K562 (cell line): ENCODE measurements around the gene ATP9B. TPM values are rescaled to one million over a fixed set of nuclear protein-coding genes. Genes with fewer than 3 reads are reported as not detected.

Source experiments
- ATAC-seq: fragments of 200-7000 bp; cut with Tn5 transposase; 3 replicates; pipeline ENCODE4 v1.9.1; 2020; ENCODE audit warnings: moderate library complexity
- BruUV-seq: library from RNA; stranded (reverse); fragments of 400-500 nt; replicated peaks from 2 replicates; lab custom pipeline; 2021; lab: Mats Ljungman, UMichigan
- CTCF ChIA-PET: fragments of 300-600 bp; formaldehyde crosslinking; extraction: SDS; loops from one replicate; lab custom pipeline; 2021; ENCODE audit warnings: low intra/inter-chr PET ratio; lab: Yijun Ruan, JAX
- POLR2A ChIA-PET: fragments of 300-600, 350-650 bp; sonication (Branson Sonifier 250); formaldehyde crosslinking; extraction: SDS; loops from one replicate; lab custom pipeline; 2021; ENCODE audit warnings: antibody characterized with exemption, inconsistent platforms; lab: Yijun Ruan, JAX
- DNase-seq, 4 experiments: peaks; one replicate each; pipeline versions ENCODE4 v3.0.0 to v3.0.0-alpha.2; 2011 to 2018; ENCODE audit warnings: low spot score in 3 of 4, mixed read lengths in 3 of 4; ENCODE audit errors: extremely low read depth in 1 of 4
- FAIRE-seq: peaks from 2 replicates; lab custom pipeline; 2011; peaks lifted over from hg19 to GRCh38; lab: Jason Lieb, UNC
- H2AFZ ChIP-seq: 2 replicates; pipeline ENCODE4 v1.6.0; 2011; ENCODE audit warnings: low read depth, low read length, control low read depth, inconsistent platforms
- H3K27ac ChIP-seq: fragments of 200-600 bp; 3 replicates; pipeline ENCODE4 v1.8.0; 2011; ENCODE audit warnings: low read depth, mild to moderate bottlenecking, control low read depth, inconsistent platforms, low read length, moderate library complexity, mixed read lengths; ENCODE audit errors: extremely low read depth
- H3K27me3 ChIP-seq, 2 experiments: fragments of 300-600 bp in 1 of 2; 2 replicates in 1 of 2; 3 replicates in 1 of 2; pipeline versions ENCODE4 v1.6.0 to v1.8.0; 2011; ENCODE audit warnings: inconsistent platforms in 2 of 2, low read length in 2 of 2, mild to moderate bottlenecking in 1 of 2, mixed read lengths in 1 of 2, moderate library complexity in 1 of 2; ENCODE audit not compliant: control insufficient read depth in 2 of 2, insufficient read depth in 2 of 2
- H3K36me3 ChIP-seq: fragments of 300-600 bp; 3 replicates; pipeline ENCODE4 v1.8.0; 2011; ENCODE audit warnings: mild to moderate bottlenecking, low read length, inconsistent platforms; ENCODE audit not compliant: control insufficient read depth, insufficient read depth
- H3K4me1 ChIP-seq, 2 experiments: fragments of 200-600 bp in 1 of 2; replicated peaks in 1 of 2; 2 replicates in 1 of 2; 3 replicates in 1 of 2; pipeline versions ENCODE4 v1.5.1 to v1.8.0; 2011; ENCODE audit warnings: inconsistent platforms in 2 of 2, low read length in 2 of 2, mild to moderate bottlenecking in 1 of 2, mixed read lengths in 1 of 2, moderate library complexity in 1 of 2; ENCODE audit not compliant: control insufficient read depth in 2 of 2, insufficient read depth in 2 of 2
- H3K4me2 ChIP-seq: 2 replicates; pipeline ENCODE4 v1.6.1; 2011; ENCODE audit warnings: low read length, control low read depth, inconsistent platforms, mixed read lengths; ENCODE audit not compliant: insufficient read depth
- H3K4me3 ChIP-seq: fragments of 200-600 bp; sonication (generic), shearing (Covaris generic); 2 replicates; pipeline ENCODE4 v1.5.1; 2016; ENCODE audit warnings: control low read depth, inconsistent platforms
- H3K79me2 ChIP-seq: fragments of 200-600 bp; 3 replicates; pipeline ENCODE4 v1.8.0; 2011; ENCODE audit warnings: low read length, inconsistent platforms; ENCODE audit not compliant: control insufficient read depth, insufficient read depth
- H3K9ac ChIP-seq, 2 experiments: 2 replicates each; pipeline versions ENCODE4 v1.6.0 to v1.6.1; 2011; ENCODE audit warnings: low read depth in 2 of 2, low read length in 2 of 2, control low read depth in 1 of 2, inconsistent platforms in 1 of 2, mild to moderate bottlenecking in 1 of 2, mixed read lengths in 1 of 2; ENCODE audit not compliant: insufficient read depth in 1 of 2
- H3K9me1 ChIP-seq: one replicate; pipeline ENCODE4 v1.6.0; 2011; ENCODE audit warnings: inconsistent platforms, mild to moderate bottlenecking, low read length, moderate library complexity; ENCODE audit not compliant: control insufficient read depth, insufficient read depth
- H3K9me3 ChIP-seq: replicated peaks from 2 replicates; pipeline ENCODE4 v1.5.1; 2011; ENCODE audit warnings: low read depth, low read length, inconsistent platforms; ENCODE audit not compliant: control insufficient read depth, insufficient read depth
- H4K20me1 ChIP-seq: replicated peaks from 2 replicates; pipeline ENCODE4 v1.6.1; 2011; ENCODE audit warnings: low read length, inconsistent platforms, mixed read lengths; ENCODE audit not compliant: control insufficient read depth, insufficient read depth
- ASH1L ChIP-seq: fragments of 450-650 bp; IDR thresholded peaks from 2 replicates; pipeline ENCODE4 v1.6.1; 2018; ENCODE audit warnings: borderline replicate concordance, mild to moderate bottlenecking, low read depth; ENCODE audit not compliant: partially characterized antibody
- BMI1 ChIP-seq: fragments of 150-350 bp; IDR thresholded peaks from 2 replicates; pipeline ENCODE4 v1.6.1; 2014; ENCODE audit warnings: low read length
- CCNT2 ChIP-seq: IDR thresholded peaks from 2 replicates; pipeline ENCODE4 v1.6.1; 2011; ENCODE audit warnings: borderline replicate concordance, low read depth, mild to moderate bottlenecking, moderate library complexity, mixed read lengths, low read length; ENCODE audit not compliant: insufficient read length; ENCODE audit errors: extremely low read depth
- E2F3 ChIP-seq: fragments of 250-450 bp; sonication (Bioruptor Pico); IDR thresholded peaks from 2 replicates; pipeline ENCODE4 v1.4.0; 2020; ENCODE audit warnings: mild to moderate bottlenecking
- EWSR1 ChIP-seq: fragments of 450-650 bp; IDR thresholded peaks from 2 replicates; pipeline ENCODE4 v1.6.1; 2018; ENCODE audit warnings: borderline replicate concordance, mild to moderate bottlenecking, low read depth, moderate library complexity; ENCODE audit not compliant: partially characterized antibody
- HLTF ChIP-seq: fragments of 450-650 bp; IDR thresholded peaks from 2 replicates; pipeline ENCODE4 v1.6.1; 2016
- L3MBTL2 ChIP-seq: fragments of 450-650 bp; IDR thresholded peaks from 2 replicates; pipeline ENCODE4 v1.6.1; 2016; ENCODE audit warnings: mild to moderate bottlenecking, moderate library complexity
- NCOR1 ChIP-seq: fragments of 450-650 bp; IDR thresholded peaks from 2 replicates; pipeline ENCODE4 v1.6.1; 2016; ENCODE audit warnings: mild to moderate bottlenecking, moderate library complexity
- RBM17 ChIP-seq: fragments of 200-400 bp; formaldehyde crosslinking; IDR thresholded peaks from 2 replicates; pipeline ENCODE4 v1.6.1; 2017; ENCODE audit warnings: low read depth, mild to moderate bottlenecking, low read length, borderline replicate concordance
- SIN3A ChIP-seq, 2 experiments: fragments of 150-350 bp in 1 of 2; IDR thresholded peaks; 2 replicates each; pipeline ENCODE4 v1.6.1; 2011 to 2016; ENCODE audit warnings: borderline replicate concordance in 2 of 2, low read depth in 2 of 2, low read length in 2 of 2, mild to moderate bottlenecking in 2 of 2, moderate library complexity in 2 of 2; ENCODE audit not compliant: control insufficient read depth in 1 of 2
- TEAD1 ChIP-seq, 2 experiments: fragments of 450-650 bp in 1 of 2; sonication (generic) in 1 of 2; formaldehyde crosslinking; IDR thresholded peaks; 2 replicates each; pipeline versions ENCODE4 v1.4.0 to v1.8.0; 2020 to 2022; ENCODE audit warnings: mild to moderate bottlenecking in 2 of 2, missing genetic modification reagents in 1 of 2
- XRCC3 ChIP-seq: fragments of 450-650 bp; IDR thresholded peaks from 2 replicates; pipeline ENCODE4 v1.6.1; 2017; ENCODE audit warnings: mild to moderate bottlenecking, moderate library complexity
- XRCC5 ChIP-seq: fragments of 200-400 bp; formaldehyde crosslinking; IDR thresholded peaks from 2 replicates; pipeline ENCODE4 v1.6.1; 2017; ENCODE audit warnings: low read depth, mild to moderate bottlenecking, low read length
- ZNF717 ChIP-seq: fragments of 250-450 bp; sonication (Bioruptor Pico); IDR thresholded peaks from 2 replicates; pipeline ENCODE4 v1.5.0; 2021
- WGBS: fragments of 100-300 bp; shearing (Covaris generic); methylation state at CpG from one replicate; pipeline ENCODE4 v1.1.6; 2016; ENCODE audit warnings: low coverage, mixed read lengths; ENCODE audit not compliant: insufficient coverage; ENCODE audit errors: missing lambda C conversion rate; 5-methylcytosine and 5-hydroxymethylcytosine counted together
- in situ Hi-C: fragments of 300-500 bp; cut with MboI; formaldehyde crosslinking; loops from 4 replicates; pipeline ENCODE4 v1.15.0; 2018; ENCODE audit warnings: inconsistent platforms, mixed read lengths
- intact Hi-C: fragments of 100-400 bp; cut with micrococcal nuclease; formaldehyde crosslinking; loops from 2 replicates; pipeline ENCODE4 v1.14.2; 2022
- polyA plus RNA-seq, 8 experiments: library from polyadenylated mRNA; depleted of rRNA in 4 of 8; stranded (reverse) in 5 of 8; unstranded in 3 of 8; fragments of >200 nt; fragmentation: Nextera tagmentation in 2 of 8; fragmentation: Illumina TruSeq in 1 of 8; extraction: Ambion mirVana in 2 of 8; extraction: Trizol in 1 of 8; gene quantifications; 2 replicates each; pipeline versions ENCODE4 v1.2.1 to v1.2.3, GENCODE V29; 2011 to 2014; ENCODE audit warnings: inconsistent platforms in 1 of 8, missing spikeins in 1 of 8
- total RNA-seq, 7 experiments: library from RNA; depleted of rRNA in 6 of 7; stranded (reverse); fragments of >200 nt in 6 of 7; fragmentation: Illumina TruSeq in 2 of 7; extraction: Trizol in 2 of 7; gene quantifications; 2 replicates each; pipeline versions ENCODE4 v1.2.1 to v1.2.3, GENCODE V29; 2011 to 2021; ENCODE audit warnings: low replicate concordance in 1 of 7
- TF ChIP-seq, protein P1 (sequence below): fragments of 450-650 bp; IDR thresholded peaks from 2 replicates; pipeline ENCODE4 v1.6.1; 2016; ENCODE audit warnings: missing biosample characterization, missing genetic modification characterization

The ATP9B gene
- total and polyA plus RNA-seq, 9 of the 15 experiments (the other 6 are each of a cell fraction or from before 2014, with no cell fraction given): 0.66 to 13.2 (median 7.9) TPM

DNA sequence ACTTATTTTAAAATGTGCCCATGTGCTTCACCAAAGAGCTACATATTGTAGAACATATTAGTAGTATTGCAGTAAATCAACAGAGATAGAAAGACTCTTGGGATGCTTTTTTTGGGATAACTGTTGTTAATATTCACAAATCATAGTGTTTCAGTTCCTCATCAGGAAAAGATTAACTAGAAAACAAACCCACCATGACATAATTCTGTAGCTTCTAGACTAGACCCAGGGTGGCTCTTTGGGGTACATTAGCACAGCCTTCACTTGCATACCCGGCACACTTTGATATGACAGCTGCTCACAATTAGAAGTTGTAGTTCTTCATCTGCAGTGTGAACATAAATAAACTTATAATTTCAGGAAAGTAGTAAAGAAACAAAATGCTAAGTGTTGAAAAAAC is 154.2 kb downstream of the ATP9B start:
- ChIA-PET CTCF (no interaction called here), POLR2A (no interaction called here)
- H2AFZ ChIP-seq: no peak overlapping the region
- peaks cover 2 to 3% of the 10 kb centered on the region in 2 experiments; a peak in 2 of 5 replicates for H3K4me1 ChIP-seq
- no peak overlapping the region for H3K9ac ChIP-seq
- H3K27me3 ChIP-seq: no peaks in the 10 kb centered on the region
- WGBS: 70% methylated on average over 1 of the region's 1 CpG
- BruUV-seq: no TSS peak
- intact Hi-C loops: no loop called here
- H3K27ac ChIP-seq: no peak overlapping the region
- no peaks in the 10 kb centered on the region for H3K9me1 ChIP-seq
- ATAC-seq (no peak), FAIRE-seq (no peak)
- in situ Hi-C loops: no loop called here
- no peaks in the 10 kb centered on the region for H3K9me3 ChIP-seq
- no peaks in the 10 kb centered on the region for H3K79me2 ChIP-seq
- no peak overlapping the region for H3K4me2 ChIP-seq
- TF ChIP-seq ASH1L: no peak
- no peak for TF ChIP-seq ZNF717 (CRISPR knock-in tag)
- TF ChIP-seq L3MBTL2: no peak
- no peak for TF ChIP-seq E2F3
- TF ChIP-seq XRCC3: no peak
- no peak for TF ChIP-seq SIN3A (IDR thresholded peaks at IDR 0.05; ENCODE audit: borderline replicate concordance in 2 of 2, control insufficient read depth in 1 of 2, low read depth in 2 of 2, low read length in 2 of 2)
- TF ChIP-seq HLTF: no peak
- TF ChIP-seq XRCC5: no peak
- no peak for TF ChIP-seq NCOR1
- no peak for TF ChIP-seq CCNT2
- TF ChIP-seq TEAD1 (CRISPR knock-in tag; IDR thresholded peaks at IDR 0.05): no peak
- no peak for TF ChIP-seq BMI1
- TF ChIP-seq RBM17: no peak
- no peak for TF ChIP-seq EWSR1
- TF ChIP-seq, protein P1, sequence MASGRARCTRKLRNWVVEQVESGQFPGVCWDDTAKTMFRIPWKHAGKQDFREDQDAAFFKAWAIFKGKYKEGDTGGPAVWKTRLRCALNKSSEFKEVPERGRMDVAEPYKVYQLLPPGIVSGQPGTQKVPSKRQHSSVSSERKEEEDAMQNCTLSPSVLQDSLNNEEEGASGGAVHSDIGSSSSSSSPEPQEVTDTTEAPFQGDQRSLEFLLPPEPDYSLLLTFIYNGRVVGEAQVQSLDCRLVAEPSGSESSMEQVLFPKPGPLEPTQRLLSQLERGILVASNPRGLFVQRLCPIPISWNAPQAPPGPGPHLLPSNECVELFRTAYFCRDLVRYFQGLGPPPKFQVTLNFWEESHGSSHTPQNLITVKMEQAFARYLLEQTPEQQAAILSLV (tag): no peak
- TF ChIP-seq, all 486 proteins: peak for 0
- no peaks in the 10 kb centered on the region for H3K36me3 ChIP-seq
- no peak overlapping the region for H3K4me3 ChIP-seq
- no peak for DNase-seq
- H4K20me1 ChIP-seq: no peaks in the 10 kb centered on the region
